HEK293 (cell line): Measurements from ENCODE around the gene PLA2G2A.
"Not testable (repeated sequence)": the region's sequence is repeated elsewhere in the genome, so short reads cannot be mapped to it uniquely, and the experiment has no call there.

Source experiments
- KLF10 ChIP-seq: fragments of 450-650 bp; IDR thresholded peaks from 2 replicates; pipeline ENCODE4 v1.5.1; 2018; ENCODE audit warnings: missing biosample characterization, mild to moderate bottlenecking, missing genetic modification characterization
- MYNN ChIP-seq: fragments of 450-650 bp; formaldehyde crosslinking; IDR thresholded peaks from 2 replicates; pipeline ENCODE4 v1.5.1; 2016; ENCODE audit warnings: missing biosample characterization, missing genetic modification characterization, borderline replicate concordance
- TCF7L2 ChIP-seq: IDR thresholded peaks from 2 replicates; pipeline ENCODE4 v1.6.1; 2011; ENCODE audit warnings: low read depth, mild to moderate bottlenecking, inconsistent platforms, low read length, moderate library complexity, borderline replicate concordance
- YY1 ChIP-seq: fragments of 450-650 bp; formaldehyde crosslinking; IDR thresholded peaks from 2 replicates; pipeline ENCODE4 v1.5.1; 2018; ENCODE audit warnings: missing biosample characterization, missing genetic modification characterization
- ZBTB8A ChIP-seq: fragments of 450-650 bp; formaldehyde crosslinking; IDR thresholded peaks from 2 replicates; pipeline ENCODE4 v1.5.1; 2016; ENCODE audit warnings: missing biosample characterization, missing genetic modification characterization
- ZNF121 ChIP-seq: fragments of 450-650 bp; formaldehyde crosslinking; IDR thresholded peaks from 2 replicates; pipeline ENCODE4 v1.5.1; 2016; ENCODE audit warnings: missing biosample characterization, missing genetic modification characterization
- ZNF174 ChIP-seq: fragments of 450-650 bp; formaldehyde crosslinking; IDR thresholded peaks from 2 replicates; pipeline ENCODE4 v1.5.0; 2017; ENCODE audit warnings: missing biosample characterization, mild to moderate bottlenecking, missing genetic modification characterization
- ZNF416 ChIP-seq: fragments of 450-650 bp; formaldehyde crosslinking; IDR thresholded peaks from 2 replicates; pipeline ENCODE4 v1.5.1; 2016; ENCODE audit warnings: missing biosample characterization, missing genetic modification characterization
- ZNF558 ChIP-seq: fragments of 450-650 bp; formaldehyde crosslinking; IDR thresholded peaks from 2 replicates; pipeline ENCODE4 v1.5.1; 2016; ENCODE audit warnings: missing biosample characterization, missing genetic modification characterization
- ZNF571 ChIP-seq: fragments of 450-650 bp; formaldehyde crosslinking; IDR thresholded peaks from 2 replicates; pipeline ENCODE4 v1.5.0; 2017; ENCODE audit warnings: missing biosample characterization, missing genetic modification characterization
- ZNF707 ChIP-seq: fragments of 450-650 bp; formaldehyde crosslinking; IDR thresholded peaks from 2 replicates; pipeline ENCODE4 v1.5.1; 2016; ENCODE audit warnings: missing biosample characterization, missing genetic modification characterization
- TF ChIP-seq, protein P1 (sequence below): fragments of 450-650 bp; formaldehyde crosslinking; IDR thresholded peaks from 2 replicates; pipeline ENCODE4 v1.5.1; 2016; ENCODE audit warnings: missing biosample characterization, missing genetic modification characterization
- TF ChIP-seq, protein P2 (sequence below): fragments of 450-650 bp; formaldehyde crosslinking; IDR thresholded peaks from 2 replicates; pipeline ENCODE4 v1.5.1; 2016; ENCODE audit warnings: missing biosample characterization, missing genetic modification characterization

GRCh38 chr1:19984409-19985016, 5.1 kb upstream of the PLA2G2A start:
- TF ChIP-seq, protein P1, sequence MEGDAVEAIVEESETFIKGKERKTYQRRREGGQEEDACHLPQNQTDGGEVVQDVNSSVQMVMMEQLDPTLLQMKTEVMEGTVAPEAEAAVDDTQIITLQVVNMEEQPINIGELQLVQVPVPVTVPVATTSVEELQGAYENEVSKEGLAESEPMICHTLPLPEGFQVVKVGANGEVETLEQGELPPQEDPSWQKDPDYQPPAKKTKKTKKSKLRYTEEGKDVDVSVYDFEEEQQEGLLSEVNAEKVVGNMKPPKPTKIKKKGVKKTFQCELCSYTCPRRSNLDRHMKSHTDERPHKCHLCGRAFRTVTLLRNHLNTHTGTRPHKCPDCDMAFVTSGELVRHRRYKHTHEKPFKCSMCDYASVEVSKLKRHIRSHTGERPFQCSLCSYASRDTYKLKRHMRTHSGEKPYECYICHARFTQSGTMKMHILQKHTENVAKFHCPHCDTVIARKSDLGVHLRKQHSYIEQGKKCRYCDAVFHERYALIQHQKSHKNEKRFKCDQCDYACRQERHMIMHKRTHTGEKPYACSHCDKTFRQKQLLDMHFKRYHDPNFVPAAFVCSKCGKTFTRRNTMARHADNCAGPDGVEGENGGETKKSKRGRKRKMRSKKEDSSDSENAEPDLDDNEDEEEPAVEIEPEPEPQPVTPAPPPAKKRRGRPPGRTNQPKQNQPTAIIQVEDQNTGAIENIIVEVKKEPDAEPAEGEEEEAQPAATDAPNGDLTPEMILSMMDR (tag by site-specific recombination) = not testable (repeated sequence)
- not testable (repeated sequence) for TF ChIP-seq ZNF416 (tag by site-specific recombination); ZNF174 (tag by site-specific recombination); TCF7L2; YY1 (tag by site-specific recombination); MYNN; ZNF571 (tag by site-specific recombination); ZNF121; ZNF558 (tag by site-specific recombination); KLF10; ZNF707 (tag by site-specific recombination); ZBTB8A (tag by site-specific recombination)
- TF ChIP-seq, protein P2, sequence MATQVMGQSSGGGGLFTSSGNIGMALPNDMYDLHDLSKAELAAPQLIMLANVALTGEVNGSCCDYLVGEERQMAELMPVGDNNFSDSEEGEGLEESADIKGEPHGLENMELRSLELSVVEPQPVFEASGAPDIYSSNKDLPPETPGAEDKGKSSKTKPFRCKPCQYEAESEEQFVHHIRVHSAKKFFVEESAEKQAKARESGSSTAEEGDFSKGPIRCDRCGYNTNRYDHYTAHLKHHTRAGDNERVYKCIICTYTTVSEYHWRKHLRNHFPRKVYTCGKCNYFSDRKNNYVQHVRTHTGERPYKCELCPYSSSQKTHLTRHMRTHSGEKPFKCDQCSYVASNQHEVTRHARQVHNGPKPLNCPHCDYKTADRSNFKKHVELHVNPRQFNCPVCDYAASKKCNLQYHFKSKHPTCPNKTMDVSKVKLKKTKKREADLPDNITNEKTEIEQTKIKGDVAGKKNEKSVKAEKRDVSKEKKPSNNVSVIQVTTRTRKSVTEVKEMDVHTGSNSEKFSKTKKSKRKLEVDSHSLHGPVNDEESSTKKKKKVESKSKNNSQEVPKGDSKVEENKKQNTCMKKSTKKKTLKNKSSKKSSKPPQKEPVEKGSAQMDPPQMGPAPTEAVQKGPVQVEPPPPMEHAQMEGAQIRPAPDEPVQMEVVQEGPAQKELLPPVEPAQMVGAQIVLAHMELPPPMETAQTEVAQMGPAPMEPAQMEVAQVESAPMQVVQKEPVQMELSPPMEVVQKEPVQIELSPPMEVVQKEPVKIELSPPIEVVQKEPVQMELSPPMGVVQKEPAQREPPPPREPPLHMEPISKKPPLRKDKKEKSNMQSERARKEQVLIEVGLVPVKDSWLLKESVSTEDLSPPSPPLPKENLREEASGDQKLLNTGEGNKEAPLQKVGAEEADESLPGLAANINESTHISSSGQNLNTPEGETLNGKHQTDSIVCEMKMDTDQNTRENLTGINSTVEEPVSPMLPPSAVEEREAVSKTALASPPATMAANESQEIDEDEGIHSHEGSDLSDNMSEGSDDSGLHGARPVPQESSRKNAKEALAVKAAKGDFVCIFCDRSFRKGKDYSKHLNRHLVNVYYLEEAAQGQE (tag by site-specific recombination) = not testable (repeated sequence)
